IMR-90 (cell line): ENCODE data around the gene TSC2. TPM values are rescaled to one million over a fixed set of nuclear protein-coding genes. Genes with fewer than 3 reads are reported as not detected.

Source experiments
- ATAC-seq: fragments of 200-7000 bp; cut with Tn5 transposase; 2 replicates; pipeline ENCODE4 v1.9.1; 2020; ENCODE audit warnings: low read depth, mild to moderate bottlenecking, moderate library complexity
- BruUV-seq: library from RNA; stranded (reverse); fragments of 400-500 nt; replicated peaks from 2 replicates; lab custom pipeline; 2021; lab: Mats Ljungman, UMichigan
- CTCF ChIA-PET: fragments of 300-600 bp; formaldehyde crosslinking; extraction: SDS; loops from one replicate; lab custom pipeline; 2021; ENCODE audit warnings: antibody characterized with exemption; lab: Yijun Ruan, JAX
- POLR2A ChIA-PET: fragments of 300-600 bp; sonication (Branson Sonifier 250); formaldehyde crosslinking; loops from one replicate; lab custom pipeline; 2022; ENCODE audit warnings: antibody characterized with exemption; ENCODE audit not compliant: unreplicated experiment; lab: Charles Lee
- DNase-seq: peaks from one replicate; pipeline ENCODE4 v3.0.0; 2013
- H2AFZ ChIP-seq: replicated peaks from 2 replicates; pipeline ENCODE3; 2013; ENCODE audit warnings: low read length, mild to moderate bottlenecking; ENCODE audit not compliant: poor library complexity
- H2AK5ac ChIP-seq: 2 replicates; pipeline ENCODE4 v1.6.1; 2013; ENCODE audit warnings: low read depth, low read length, inconsistent platforms
- H2AK9ac ChIP-seq: replicated peaks from 2 replicates; pipeline ENCODE3; 2013; ENCODE audit warnings: mild to moderate bottlenecking, low read depth, low read length, moderate library complexity; ENCODE audit not compliant: poor library complexity
- H2BK120ac ChIP-seq: 2 replicates; pipeline ENCODE4 v1.6.1; 2013; ENCODE audit warnings: low read depth, low read length, inconsistent platforms
- H2BK15ac ChIP-seq: 3 replicates; pipeline ENCODE4 v1.6.1; 2013; ENCODE audit warnings: low read depth, low read length, inconsistent platforms
- H2BK20ac ChIP-seq: 2 replicates; pipeline ENCODE4 v1.6.1; 2013; ENCODE audit warnings: low read depth, mild to moderate bottlenecking, inconsistent platforms, low read length, moderate library complexity
- H2BK5ac ChIP-seq: 2 replicates; pipeline ENCODE4 v1.6.1; 2013; ENCODE audit warnings: mild to moderate bottlenecking, low read depth, low read length, inconsistent platforms; ENCODE audit not compliant: poor library complexity, severe bottlenecking
- H3K14ac ChIP-seq: replicated peaks from 2 replicates; pipeline ENCODE4 v1.6.1; 2013; ENCODE audit warnings: low read depth, low read length, inconsistent platforms
- H3K18ac ChIP-seq: 2 replicates; pipeline ENCODE4 v1.6.1; 2013; ENCODE audit warnings: low read depth, low read length, control low read depth
- H3K23ac ChIP-seq: 2 replicates; pipeline ENCODE4 v1.6.1; 2013; ENCODE audit warnings: low read depth, low read length, inconsistent platforms
- H3K27ac ChIP-seq: 2 replicates; pipeline ENCODE4 v1.5.1; 2013; ENCODE audit warnings: mild to moderate bottlenecking, control low read depth, low read length; ENCODE audit not compliant: insufficient read depth
- H3K27me3 ChIP-seq: 2 replicates; pipeline ENCODE4 v1.6.1; 2013; ENCODE audit warnings: low read length; ENCODE audit not compliant: control insufficient read depth, insufficient read depth
- H3K36me3 ChIP-seq: 2 replicates; pipeline ENCODE4 v1.6.1; 2013; ENCODE audit warnings: low read length, mixed read lengths; ENCODE audit not compliant: control insufficient read depth, insufficient read depth
- H3K4ac ChIP-seq: 2 replicates; pipeline ENCODE4 v1.6.1; 2013; ENCODE audit warnings: low read depth, low read length, inconsistent platforms
- H3K4me1 ChIP-seq: 2 replicates; pipeline ENCODE4 v1.6.1; 2013; ENCODE audit warnings: low read length, mixed read lengths; ENCODE audit not compliant: control insufficient read depth, insufficient read depth
- H3K4me2 ChIP-seq: 2 replicates; pipeline ENCODE4 v1.6.1; 2013; ENCODE audit warnings: low read depth, mild to moderate bottlenecking, control low read depth, low read length, moderate library complexity
- H3K4me3 ChIP-seq: 2 replicates; pipeline ENCODE4 v1.5.1; 2013; ENCODE audit warnings: low read depth, mild to moderate bottlenecking, control low read depth, low read length, moderate library complexity; ENCODE audit not compliant: insufficient read depth
- H3K56ac ChIP-seq: 2 replicates; pipeline ENCODE4 v1.6.1; 2013; ENCODE audit warnings: low read length, inconsistent platforms; ENCODE audit not compliant: insufficient read depth; ENCODE audit errors: extremely low read depth
- H3K79me1 ChIP-seq, 2 experiments: 2 replicates each; pipeline ENCODE4 v1.6.1; 2013; ENCODE audit warnings: low read length in 2 of 2, inconsistent platforms in 1 of 2, low read depth in 1 of 2
- H3K9ac ChIP-seq: 2 replicates; pipeline ENCODE4 v1.6.1; 2013; ENCODE audit warnings: low read depth, low read length, control low read depth
- H3K9me1 ChIP-seq: 2 replicates; pipeline ENCODE4 v1.6.1; 2013; ENCODE audit warnings: low read length, inconsistent platforms; ENCODE audit not compliant: insufficient read depth
- H3K9me3 ChIP-seq: 2 replicates; pipeline ENCODE4 v1.6.1; 2013; ENCODE audit warnings: low read length; ENCODE audit not compliant: control insufficient read depth, insufficient read depth
- H4K20me1 ChIP-seq: 2 replicates; pipeline ENCODE4 v1.6.1; 2013; ENCODE audit warnings: low read length, inconsistent platforms; ENCODE audit not compliant: insufficient read depth
- H4K5ac ChIP-seq: 2 replicates; pipeline ENCODE4 v1.6.1; 2013; ENCODE audit warnings: mild to moderate bottlenecking, low read depth, low read length, control low read depth
- H4K8ac ChIP-seq, 2 experiments: 2 replicates each; pipeline ENCODE4 v1.6.1; 2013; ENCODE audit warnings: low read depth in 2 of 2, low read length in 2 of 2, control low read depth in 1 of 2, inconsistent platforms in 1 of 2
- H4K91ac ChIP-seq: 2 replicates; pipeline ENCODE4 v1.6.1; 2013; ENCODE audit warnings: low read depth, low read length, inconsistent platforms; ENCODE audit not compliant: insufficient read depth
- BHLHE40 ChIP-seq: fragments of 150-350 bp; IDR thresholded peaks from 2 replicates; pipeline ENCODE4 v1.6.1; 2016; ENCODE audit warnings: mild to moderate bottlenecking, low read depth, low read length
- CEBPB ChIP-seq: IDR thresholded peaks from 2 replicates; pipeline ENCODE4 v1.6.1; 2012; ENCODE audit warnings: low read depth, low read length, improper control_type of control experiment
- FOS ChIP-seq: fragments of 150-350 bp; IDR thresholded peaks from 2 replicates; pipeline ENCODE4 v1.6.1; 2016; ENCODE audit warnings: low read depth, low read length
- MAFK ChIP-seq: IDR thresholded peaks from 2 replicates; pipeline ENCODE4 v1.6.1; 2012; ENCODE audit warnings: low read depth, low read length, improper control_type of control experiment
- MAZ ChIP-seq: IDR thresholded peaks from 2 replicates; pipeline ENCODE4 v1.6.1; 2012; ENCODE audit warnings: low read depth, mild to moderate bottlenecking, low read length, improper control_type of control experiment, moderate library complexity, borderline replicate concordance
- MXI1 ChIP-seq: IDR thresholded peaks from 2 replicates; pipeline ENCODE4 v1.6.1; 2012; ENCODE audit warnings: low read depth, mild to moderate bottlenecking, low read length, moderate library complexity, borderline replicate concordance
- RAD21 ChIP-seq: IDR thresholded peaks from 2 replicates; pipeline ENCODE4 v1.6.1; 2012; ENCODE audit warnings: low read length, improper control_type of control experiment
- RCOR1 ChIP-seq: IDR thresholded peaks from 2 replicates; pipeline ENCODE4 v1.6.1; 2012; ENCODE audit warnings: mild to moderate bottlenecking, low read length, improper control_type of control experiment; ENCODE audit not compliant: insufficient replicate concordance
- RFX5 ChIP-seq: IDR thresholded peaks from 2 replicates; pipeline ENCODE4 v1.8.0; 2012; ENCODE audit warnings: low read depth, mild to moderate bottlenecking, low read length, moderate library complexity
- SMC3 ChIP-seq: fragments of 150-350 bp; IDR thresholded peaks from 2 replicates; pipeline ENCODE4 v1.6.1; 2016; ENCODE audit warnings: low read depth, mild to moderate bottlenecking, antibody characterized with exemption, low read length, moderate library complexity
- WGBS, 2 experiments: methylation state at CpG; one replicate each; pipeline versions ENCODE4 v1.1.5 to v1.1.7; 2013; ENCODE audit warnings: missing lambda C conversion rate in 2 of 2; ENCODE audit not compliant: insufficient read length in 1 of 2; ENCODE audit errors: extremely low coverage in 2 of 2; 5-methylcytosine and 5-hydroxymethylcytosine counted together
- dilution Hi-C: fragments of 300-500 bp; cut with HindIII; formaldehyde crosslinking; loops from one replicate; pipeline ENCODE4 v1.14.3; 2018; ENCODE audit warnings: low sequenced_read_pairs; ENCODE audit not compliant: unreplicated experiment
- in situ Hi-C: fragments of 300-500 bp; cut with MboI; formaldehyde crosslinking; loops from 3 replicates; pipeline ENCODE4 v1.14.3; 2019; ENCODE audit warnings: low sequenced_read_pairs, inconsistent platforms, mixed read lengths
- intact Hi-C: fragments of 100-400 bp; cut with micrococcal nuclease; formaldehyde crosslinking; loops from 2 replicates; pipeline ENCODE4 v1.10.0; 2022
- polyA plus RNA-seq, 3 experiments: library from polyadenylated mRNA; depleted of rRNA; stranded (reverse); fragments of >200 nt; gene quantifications; 2 replicates each; pipeline ENCODE4 v1.2.3, GENCODE V29; 2012; ENCODE audit warnings: low replicate concordance in 1 of 3
- total RNA-seq: library from RNA; depleted of rRNA; stranded (reverse); fragments of >200 nt; gene quantifications from 2 replicates; pipeline ENCODE4 v1.2.3, GENCODE V29; 2012
- TF ChIP-seq, protein P1 (sequence below): fragments of 150-350 bp; IDR thresholded peaks from 2 replicates; pipeline ENCODE4 v1.6.1; 2016; ENCODE audit warnings: low read depth, mild to moderate bottlenecking, low read length, moderate library complexity, borderline replicate concordance
- TF ChIP-seq, protein P2 (sequence below): fragments of 150-350 bp; IDR thresholded peaks from 2 replicates; pipeline ENCODE4 v1.6.1; 2017; ENCODE audit warnings: mild to moderate bottlenecking, antibody characterized with exemption, low read length, low read depth

TSC2 gene
- total and polyA plus RNA-seq, 2 of the 4 experiments (the other 2 are of a cell fraction): 31.4 to 88.6 TPM

- Histone ChIP-seq H2AFZ (no peak overlapping the region), H4K5ac (no peak overlapping the region), H3K4ac (no peak overlapping the region), H2BK120ac (no peak overlapping the region), H2BK5ac (no peak overlapping the region), H2AK5ac (no peak overlapping the region), H3K36me3 (peaks cover 66% of the 10 kb centered on the region), H3K23ac (no peak overlapping the region), H2BK15ac (no peak overlapping the region), H2BK20ac (no peak overlapping the region), H4K8ac (no peak overlapping the region), H3K79me1 (no peaks in the 10 kb centered on the region; a peak in 2 of 4 replicates), H3K9me1 (no peaks in the 10 kb centered on the region), H3K9me3 (no peaks in the 10 kb centered on the region), H3K9ac (no peak overlapping the region), H3K18ac (no peak overlapping the region), H3K27me3 (no peaks in the 10 kb centered on the region), H3K4me3 (no peak overlapping the region), H3K4me2 (no peak overlapping the region), H3K56ac (no peak overlapping the region), H3K14ac (no peak overlapping the region), H4K20me1 (no peaks in the 10 kb centered on the region; the same call in 1 of the 2 replicates), H3K27ac (no peak overlapping the region), H3K4me1 (no peaks in the 10 kb centered on the region), H2AK9ac (no peak overlapping the region), H4K91ac (no peak overlapping the region)
- dilution Hi-C loops: no loop called here
- ChIA-PET CTCF (no interaction called here), POLR2A (no interaction called here)
- no TSS peak for BruUV-seq
- ATAC-seq (no peak), DNase-seq (no peak)
- intact Hi-C loops: no loop called here
- in situ Hi-C loops: no loop called here
- TF ChIP-seq SMC3 (no peak), RAD21 (no peak), MXI1 (no peak), MAZ (no peak), BHLHE40 (no peak), RFX5 (no peak), RCOR1 (no peak), MAFK (no peak), FOS (no peak), CEBPB (no peak)
- TF ChIP-seq, protein P1, sequence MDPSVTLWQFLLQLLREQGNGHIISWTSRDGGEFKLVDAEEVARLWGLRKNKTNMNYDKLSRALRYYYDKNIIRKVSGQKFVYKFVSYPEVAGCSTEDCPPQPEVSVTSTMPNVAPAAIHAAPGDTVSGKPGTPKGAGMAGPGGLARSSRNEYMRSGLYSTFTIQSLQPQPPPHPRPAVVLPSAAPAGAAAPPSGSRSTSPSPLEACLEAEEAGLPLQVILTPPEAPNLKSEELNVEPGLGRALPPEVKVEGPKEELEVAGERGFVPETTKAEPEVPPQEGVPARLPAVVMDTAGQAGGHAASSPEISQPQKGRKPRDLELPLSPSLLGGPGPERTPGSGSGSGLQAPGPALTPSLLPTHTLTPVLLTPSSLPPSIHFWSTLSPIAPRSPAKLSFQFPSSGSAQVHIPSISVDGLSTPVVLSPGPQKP: no peak
- TF ChIP-seq, protein P2, sequence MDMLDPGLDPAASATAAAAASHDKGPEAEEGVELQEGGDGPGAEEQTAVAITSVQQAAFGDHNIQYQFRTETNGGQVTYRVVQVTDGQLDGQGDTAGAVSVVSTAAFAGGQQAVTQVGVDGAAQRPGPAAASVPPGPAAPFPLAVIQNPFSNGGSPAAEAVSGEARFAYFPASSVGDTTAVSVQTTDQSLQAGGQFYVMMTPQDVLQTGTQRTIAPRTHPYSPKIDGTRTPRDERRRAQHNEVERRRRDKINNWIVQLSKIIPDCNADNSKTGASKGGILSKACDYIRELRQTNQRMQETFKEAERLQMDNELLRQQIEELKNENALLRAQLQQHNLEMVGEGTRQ: no peak
- 96% methylated on average over 15 of the region's 20 CpGs; no CpG with 5 or more reads in 1 of the 2 experiments for WGBS, 2 experiments
Observed at GRCh38 chr16:2074071-2074470, 26.3 kb downstream of the TSC2 start.
